NCI-H510A (cell line): ENCODE results near the gene VPS52.
"Not testable (repeated sequence)": the region's sequence is repeated elsewhere in the genome, so short reads cannot be mapped to it uniquely, and the experiment has no call there.

Experiments used
- DNase-seq: peaks from one replicate; lab custom pipeline; 2025; lab: John Stamatoyannopoulos, UW

VPS52 gene

DNA sequence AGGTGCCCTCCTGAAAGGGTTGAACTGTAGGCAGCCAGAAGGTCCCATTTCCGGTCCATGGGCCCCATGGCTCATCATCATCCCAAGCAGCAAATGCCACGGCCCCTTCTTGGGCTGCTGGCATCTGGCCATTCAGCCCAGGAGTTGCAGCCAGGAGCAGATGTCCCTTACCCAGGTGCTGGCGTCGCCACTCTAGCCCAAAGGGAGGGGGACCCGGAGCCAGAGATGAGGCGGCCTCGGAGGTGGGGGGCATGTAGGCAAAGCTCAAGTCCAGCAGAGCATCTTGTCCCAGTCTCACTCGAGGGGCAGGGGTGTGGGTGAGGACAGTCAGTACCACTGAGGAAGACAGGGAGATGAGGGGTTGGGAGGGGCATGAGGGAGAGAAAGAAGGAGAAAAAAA lies 33.4 kb upstream of the VPS52 start:
- no peak for DNase-seq

DNA sequence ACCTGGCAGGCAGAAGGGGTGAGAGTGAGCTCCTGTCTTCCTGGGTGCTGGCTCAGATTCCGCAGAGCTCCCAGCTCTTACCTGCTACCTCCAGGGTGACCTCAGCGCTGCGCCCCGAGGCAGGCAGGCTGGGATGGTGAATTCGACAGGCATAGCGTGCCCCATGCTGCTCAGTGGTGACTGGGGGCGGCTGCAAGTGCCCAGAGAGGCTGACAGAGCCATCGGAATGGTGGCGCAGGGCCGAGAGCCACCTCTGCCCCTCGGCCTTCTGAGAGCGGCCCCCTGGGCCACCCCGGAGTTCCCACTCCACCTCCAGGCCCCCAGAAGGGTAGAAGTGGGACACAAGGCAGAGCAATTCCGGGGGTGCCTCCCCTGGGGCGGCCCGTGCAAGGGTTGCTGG lies 32.5 kb upstream of the VPS52 start:
- no peak for DNase-seq

DNA sequence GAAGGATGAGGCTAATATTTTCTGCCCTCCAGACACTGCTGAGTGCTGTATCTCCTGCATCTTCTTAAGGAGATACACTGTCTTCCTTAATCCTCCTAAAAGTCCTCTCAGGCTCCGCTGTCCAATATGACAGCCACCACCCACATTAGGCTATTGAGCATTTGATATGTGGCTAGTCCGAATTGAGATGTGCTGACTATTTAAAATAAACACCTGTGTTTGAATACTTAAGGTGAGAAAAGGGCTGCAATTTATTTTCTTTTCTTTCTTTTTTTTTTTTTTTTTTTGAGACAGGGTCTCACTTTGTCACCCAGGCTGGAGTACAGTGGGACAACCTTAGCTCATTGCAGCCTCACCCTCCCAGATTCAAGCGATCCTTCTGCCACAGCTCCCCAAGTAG lies 30.2 kb upstream of the VPS52 start:
- no peak for DNase-seq

DNA sequence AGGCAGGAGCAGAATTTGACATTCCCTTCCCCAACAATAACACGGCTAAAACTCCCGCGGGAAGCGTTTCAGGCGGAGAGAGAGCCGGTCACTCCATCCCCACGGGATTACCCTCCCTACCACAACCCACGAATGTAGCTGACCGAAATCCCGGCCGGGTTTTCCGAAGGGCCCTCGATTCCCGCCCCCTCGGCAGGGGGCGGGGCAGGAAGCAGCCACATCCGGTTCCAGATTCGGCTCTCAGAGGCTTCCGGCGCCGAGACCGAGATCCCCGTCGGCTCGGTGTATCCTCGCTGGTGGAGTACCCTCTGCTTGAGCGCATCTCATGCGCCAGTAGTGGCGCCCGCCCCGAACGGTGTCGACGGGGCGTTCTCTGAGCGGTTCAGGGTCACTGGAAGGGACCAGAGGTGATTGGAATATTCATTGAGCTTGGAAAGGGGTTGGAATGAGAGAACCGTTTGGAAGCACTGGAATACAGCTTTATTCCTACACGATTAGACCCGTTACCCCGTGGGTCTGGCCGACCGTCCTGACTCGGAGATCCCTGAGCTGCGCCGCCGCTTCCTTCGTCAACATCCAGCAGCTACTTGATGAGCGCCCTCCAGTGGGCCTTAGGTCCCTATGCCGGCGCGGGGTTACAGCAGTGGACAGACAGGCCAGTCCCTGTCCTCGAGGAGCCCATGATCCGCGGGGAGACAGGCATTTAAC lies 27.7 kb upstream of the VPS52 start:
- DNase-seq = peak; percentile 94

DNA sequence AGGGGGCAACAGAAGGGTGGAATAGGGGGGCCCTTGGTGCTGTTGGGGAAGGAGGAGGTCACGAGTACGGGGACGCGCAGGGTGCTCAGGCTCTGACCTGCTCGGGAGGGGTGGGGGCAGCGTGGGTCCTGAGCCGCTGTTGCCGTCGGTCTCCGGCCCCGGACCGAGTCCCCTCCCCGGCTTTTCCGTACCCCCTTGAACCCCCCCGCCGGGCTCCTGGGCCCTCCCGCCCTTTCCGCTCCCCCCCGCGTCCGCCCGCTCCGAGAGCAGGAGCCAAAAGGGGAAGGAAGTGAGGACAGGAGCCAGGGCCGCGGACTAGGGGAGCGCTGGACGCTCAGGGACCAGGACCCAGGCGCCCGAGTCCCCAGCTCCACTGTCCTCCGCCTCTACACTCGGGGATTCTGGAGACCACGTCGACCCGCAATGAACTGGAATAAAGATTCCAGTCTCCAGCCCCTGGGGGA lies 27.1 kb upstream of the VPS52 start, which contains the start of gene RGL2:
Gene RGL2, minus strand, starts transcription at position 170 of the 464 bp plus-strand sequence. CDS start 332 bp downstream, outside the sequence.
- DNase-seq = peak; percentile 56

DNA sequence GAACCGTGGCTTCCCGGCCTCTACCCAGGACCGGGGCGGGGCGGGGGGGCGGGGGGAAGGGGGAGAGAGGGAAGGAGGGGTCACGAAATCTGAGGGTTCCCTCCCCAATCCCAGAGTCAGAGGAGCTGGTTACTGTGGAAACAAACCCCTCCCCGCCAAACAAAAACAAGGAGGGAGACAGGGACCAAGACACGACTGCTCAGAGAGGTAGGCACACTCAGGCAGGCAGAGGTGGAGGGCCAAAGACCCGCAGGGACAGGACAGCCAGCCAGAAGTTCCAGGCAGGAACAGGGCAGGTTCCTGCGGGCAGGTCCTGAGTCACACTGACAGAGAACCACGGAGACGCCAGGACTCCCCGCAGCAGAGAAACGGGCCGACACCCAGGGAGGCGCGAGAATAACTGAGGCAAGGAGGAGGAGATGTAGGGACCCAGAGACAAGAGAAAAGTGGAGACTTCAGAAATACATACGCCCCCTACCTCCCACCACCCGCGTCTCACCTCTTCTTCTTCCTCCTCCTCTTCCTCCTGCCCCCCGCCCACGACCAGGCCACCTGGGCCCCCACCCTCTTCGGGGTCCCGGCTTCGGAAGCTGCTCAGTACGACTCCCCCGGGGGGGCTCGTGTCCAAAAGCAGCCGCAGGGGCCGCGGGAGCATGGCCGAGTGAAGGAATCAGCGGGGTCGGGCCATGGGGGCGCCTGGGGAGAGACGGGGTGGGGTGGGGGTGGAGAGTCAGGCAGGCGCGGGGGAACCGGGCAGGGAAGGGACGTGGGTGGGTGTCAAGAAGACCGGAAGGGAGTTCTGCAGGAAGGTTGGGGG lies 26.5 kb upstream of the VPS52 start:
- DNase-seq = peak; percentile 57

DNA sequence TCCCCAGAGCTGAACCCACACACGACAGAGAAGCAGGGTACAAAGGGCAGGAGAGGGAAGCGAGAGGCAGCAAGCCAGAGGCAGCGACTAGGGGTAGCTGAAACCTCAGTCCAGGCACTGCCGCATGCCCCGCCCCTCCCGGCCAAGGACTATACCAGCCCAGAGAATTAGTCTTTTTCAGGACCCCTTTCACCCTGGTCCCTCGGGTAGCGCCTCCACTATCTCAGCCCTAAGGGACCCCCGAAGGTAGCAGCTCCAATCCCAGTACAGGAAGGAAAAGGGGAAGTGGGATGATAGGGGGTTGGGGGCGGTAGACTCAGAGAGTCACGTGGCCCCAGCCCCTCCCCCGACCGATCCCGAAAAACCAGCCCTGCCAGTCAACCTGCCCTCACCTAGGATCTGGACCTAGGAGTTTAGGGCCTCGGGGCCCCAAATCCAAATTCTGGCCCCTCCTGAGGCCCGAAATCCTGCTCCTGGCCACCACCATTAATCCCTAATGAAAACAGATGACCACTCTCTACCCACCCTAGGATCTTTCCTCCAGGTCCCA lies 25.8 kb upstream of the VPS52 start:
- DNase-seq = peak; percentile 57

DNA sequence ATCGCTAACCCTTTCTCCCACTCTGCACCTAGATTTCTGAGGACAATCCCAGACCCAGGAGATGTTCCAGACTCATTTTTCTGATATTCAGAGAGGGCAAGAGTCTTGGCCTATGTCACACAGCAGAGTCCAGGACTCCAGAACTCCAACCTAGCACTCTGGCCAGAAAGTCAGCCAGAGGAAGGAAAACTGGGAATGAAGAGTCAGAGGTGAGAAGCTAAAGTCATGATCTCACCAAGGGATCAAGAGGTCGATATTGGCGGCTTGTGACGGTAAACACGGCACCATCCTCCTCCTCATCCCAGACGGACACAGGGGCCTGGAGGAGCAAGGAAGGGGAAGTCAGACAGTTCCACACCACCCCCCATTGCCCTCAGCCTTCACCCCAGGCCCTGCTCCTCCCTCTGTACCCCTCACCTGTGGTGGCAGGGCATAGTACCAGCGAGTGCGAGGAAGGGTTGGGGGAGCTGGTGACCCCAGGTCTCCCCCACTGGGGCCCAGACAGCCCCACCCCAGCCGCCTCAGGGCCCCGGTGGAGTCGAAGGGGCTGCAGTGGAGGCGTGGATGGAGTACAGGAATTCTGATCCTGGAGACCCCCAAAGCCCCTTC lies 25.2 kb upstream of the VPS52 start:
- no peak for DNase-seq

DNA sequence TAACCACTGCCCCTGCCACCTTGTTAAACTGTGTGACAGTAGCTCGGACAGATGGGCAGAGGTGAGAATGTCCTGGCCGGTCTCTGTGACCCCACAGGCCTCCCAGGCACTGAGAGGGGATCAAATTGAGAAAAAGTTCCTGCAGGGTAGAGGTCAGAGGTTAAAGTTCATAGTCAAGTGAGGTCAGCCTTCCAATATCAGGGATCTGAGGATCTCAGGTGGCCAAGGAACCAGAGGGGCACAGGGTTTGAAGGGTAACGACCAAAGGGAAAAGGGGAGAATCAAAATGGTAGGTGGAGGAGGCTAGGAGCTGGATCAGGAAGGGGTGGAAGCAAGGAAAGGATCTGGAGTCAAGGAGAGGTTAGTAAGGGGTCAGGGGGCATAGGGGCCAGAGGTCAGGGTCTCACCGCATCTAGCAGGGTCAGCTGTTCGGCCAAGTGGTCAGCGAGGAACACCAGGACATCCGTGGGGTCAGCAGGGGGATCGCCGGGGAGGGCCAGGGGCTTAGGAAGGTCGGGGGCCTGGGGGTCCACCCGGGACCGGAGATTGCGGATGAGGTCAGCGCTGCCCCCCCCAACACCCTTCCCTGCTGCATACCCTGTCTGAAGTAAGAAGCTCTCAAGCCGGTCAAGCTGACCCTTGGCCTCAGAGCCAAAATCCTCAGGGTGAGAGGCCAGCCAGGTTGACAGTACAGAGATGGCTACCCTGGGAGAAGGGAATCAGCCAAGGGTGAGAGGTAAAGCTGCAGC lies 24.1 kb upstream of the VPS52 start:
- no peak for DNase-seq

DNA sequence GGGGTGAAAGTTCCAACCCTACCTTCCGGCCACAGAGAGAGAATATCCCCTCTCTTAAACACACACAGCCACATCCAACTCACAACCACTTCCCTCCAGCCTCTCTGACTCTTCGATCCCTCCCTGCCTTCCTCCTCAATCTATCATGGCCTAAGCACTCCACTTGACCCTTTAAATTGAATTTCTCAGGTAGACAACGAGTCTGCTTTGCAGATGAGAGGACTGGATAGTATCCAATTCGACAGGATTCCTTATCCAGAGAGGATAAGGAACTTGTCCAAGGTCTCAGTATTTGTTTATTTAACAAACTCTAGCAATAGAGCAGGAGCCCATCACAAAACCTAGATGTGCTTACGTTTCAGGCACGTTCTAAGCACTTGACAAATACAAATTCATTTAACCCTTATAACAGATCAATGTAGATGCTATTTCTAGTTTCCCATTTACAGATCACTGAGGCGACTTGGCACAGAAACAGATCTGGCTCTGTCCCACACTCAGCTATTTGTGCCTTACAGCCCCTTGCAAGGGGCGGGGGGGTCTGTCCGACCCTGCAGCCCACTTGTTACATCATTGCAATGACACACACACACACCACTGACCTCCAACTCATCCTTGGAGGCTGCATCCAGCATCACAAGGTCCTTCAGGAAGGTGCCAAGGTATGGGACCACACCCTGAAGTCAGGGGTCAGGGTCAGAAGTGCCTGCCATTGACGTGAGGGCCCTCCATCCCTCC lies 22.6 kb upstream of the VPS52 start:
- DNase-seq = no peak

DNA sequence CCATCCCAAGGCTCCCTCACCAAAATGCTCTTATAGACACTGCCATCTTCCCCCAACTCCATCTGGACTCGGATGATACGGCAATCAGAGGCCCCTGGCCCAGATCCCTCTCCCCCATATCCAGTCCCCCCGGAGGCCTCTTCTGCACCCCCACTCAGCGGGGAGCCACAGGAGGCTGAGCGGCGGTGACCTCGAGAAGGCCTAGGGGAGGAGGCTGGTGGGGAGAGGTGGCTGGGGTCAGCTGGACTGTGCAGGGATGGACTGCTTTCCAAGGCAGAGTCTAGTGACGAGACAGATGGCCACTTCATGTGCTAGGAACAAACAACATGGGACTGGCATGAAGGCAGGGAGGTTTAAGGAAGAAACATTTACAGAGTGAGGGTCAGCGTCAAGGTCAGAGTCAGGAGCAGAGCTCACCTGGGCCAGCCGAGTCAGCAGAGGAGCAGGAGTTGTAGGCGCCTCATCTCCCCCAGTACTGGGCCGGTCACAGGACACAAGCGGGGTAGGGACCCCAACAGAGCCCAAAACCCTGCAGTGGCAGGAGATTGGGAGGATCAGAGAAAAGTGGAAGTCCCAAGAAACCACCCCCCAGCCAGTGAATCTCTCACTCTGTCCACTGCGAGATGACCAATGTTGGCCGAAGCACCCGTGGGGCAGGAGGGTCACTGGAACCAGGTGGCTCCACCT lies 21.5 kb upstream of the VPS52 start:
- no peak for DNase-seq

DNA sequence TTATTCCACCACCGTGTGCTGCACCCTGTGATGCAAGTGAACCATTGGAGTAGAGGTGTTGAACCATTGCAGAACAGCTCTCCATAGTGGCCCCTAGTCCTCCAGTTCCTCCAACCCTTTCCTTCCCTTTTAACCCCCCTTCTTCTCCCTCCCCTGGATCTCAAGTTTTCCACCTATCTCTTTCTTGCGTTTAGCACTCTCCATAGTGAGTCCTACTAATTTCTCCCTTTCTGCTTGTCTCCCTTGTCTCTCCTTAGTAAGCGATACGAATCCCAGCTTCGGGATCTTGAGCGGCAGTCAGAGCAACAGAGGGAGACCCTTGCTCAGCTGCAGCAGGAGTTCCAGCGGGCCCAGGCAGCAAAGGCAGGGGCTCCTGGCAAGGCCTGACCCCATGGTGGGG lies 18.8 kb upstream of the VPS52 start:
- no peak for DNase-seq

DNA sequence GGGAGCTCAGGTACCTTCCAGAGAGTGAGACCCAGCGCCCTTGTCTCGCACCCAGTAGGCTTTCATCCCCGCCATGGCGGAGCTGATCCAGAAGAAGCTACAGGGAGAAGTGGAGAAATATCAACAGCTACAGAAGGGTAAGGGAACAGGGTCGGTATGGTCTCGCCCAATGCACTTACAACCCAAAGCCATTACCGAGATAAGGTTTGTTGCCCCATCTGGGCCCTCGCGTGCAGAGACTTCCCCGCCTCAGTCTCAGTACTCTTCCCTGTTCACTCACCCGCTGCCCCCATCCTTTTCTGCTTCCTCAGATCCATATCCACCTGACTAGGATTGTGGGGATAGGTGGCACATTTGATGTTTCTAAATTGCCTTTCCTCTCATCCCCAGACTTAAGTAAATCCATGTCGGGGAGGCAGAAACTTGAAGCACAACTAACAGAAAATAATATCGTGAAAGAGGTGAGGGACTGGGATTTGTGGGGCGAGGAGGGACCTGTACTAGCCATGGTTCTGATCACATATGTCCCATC lies 18.2 kb upstream of the VPS52 start:
- no peak for DNase-seq

DNA sequence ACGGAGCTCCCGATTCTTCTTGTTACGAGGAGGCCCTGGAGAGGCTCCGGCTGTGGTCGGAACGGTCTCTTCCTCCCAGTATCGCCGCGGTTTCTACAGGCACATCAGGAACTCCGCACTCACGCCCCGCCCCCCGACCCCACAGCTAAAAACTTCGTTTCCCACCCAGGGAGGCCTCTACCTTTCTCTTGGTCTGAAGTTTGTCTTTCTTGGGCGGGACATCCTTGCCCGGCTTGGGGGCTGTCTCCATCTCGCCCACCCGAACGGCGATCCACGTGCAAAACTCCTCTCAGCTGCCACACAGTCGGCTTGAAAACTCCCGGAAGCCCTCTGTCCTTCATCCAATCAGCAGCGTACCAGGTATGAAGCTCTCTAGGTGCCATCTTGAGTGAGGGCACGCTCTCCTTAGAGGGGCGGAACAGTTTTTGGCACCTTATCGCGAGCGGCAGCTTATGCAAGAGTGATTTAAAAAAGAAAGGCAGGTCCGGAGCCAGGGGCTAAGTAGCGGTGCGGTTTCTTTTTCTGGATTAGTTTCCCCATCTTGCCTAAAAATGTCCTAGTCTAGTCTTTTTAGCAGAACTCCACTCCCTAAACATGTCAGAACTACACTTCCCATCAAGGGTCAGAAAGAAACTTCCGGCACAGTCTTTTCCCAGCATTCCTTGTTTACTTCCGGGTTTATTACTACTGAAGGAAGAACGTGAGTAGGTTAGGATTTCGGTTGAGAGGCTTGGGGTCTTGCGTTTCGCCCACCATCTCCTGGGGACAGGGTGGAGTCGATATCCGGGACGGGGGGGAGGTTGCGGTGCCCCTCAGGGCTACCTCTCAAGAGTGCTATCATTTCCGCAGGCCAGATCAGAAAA lies 17.5 kb upstream of the VPS52 start, which contains the start of the genes PFDN6 and WDR46:
Gene PFDN6, plus strand, starts transcription at position 681 of the 863 bp plus-strand sequence. CDS start 256 bp downstream, outside the sequence.
Gene WDR46, minus strand, starts transcription at position 319 of the 863 bp plus-strand sequence. Its CDS starts 69 bp downstream, at position 250.
- DNase-seq = peak; percentile 85

DNA sequence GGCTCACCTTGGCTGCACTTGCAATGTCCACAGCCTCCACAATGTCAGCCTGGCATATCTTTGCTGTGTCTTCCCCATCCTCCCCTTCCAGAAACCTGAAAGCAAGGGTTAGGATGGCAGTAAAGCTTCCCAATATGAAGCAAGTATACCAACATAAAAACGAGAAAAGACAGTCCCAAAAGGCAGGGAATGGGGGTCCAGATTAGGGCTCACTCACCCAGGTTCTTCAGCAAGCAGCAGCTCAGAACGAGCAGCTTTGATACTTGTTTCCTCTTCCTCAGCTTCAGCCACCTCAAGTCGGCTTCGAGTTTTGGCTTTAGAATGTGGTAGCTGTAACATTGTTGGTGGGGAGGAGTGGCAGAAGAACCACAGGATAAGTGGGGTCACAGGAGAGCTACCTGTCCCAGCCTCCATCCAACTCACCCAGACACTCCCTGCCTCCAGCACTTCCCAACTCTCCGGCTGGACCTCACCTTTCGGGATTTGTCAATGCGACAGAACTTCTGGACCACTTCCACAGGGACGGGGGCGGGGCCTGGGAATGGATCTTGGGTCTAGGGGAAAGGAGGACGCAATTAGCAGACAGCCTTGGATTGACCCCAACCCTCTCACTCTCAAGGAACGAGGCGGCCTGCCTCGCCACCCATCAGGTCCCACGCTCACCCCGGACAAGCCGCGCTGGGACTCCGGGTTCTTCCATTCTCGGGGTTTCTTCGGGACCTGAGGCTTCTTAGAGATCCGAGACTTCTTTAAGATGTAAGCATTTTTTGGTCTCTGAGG lies 16.7 kb upstream of the VPS52 start:
- DNase-seq = no peak

DNA sequence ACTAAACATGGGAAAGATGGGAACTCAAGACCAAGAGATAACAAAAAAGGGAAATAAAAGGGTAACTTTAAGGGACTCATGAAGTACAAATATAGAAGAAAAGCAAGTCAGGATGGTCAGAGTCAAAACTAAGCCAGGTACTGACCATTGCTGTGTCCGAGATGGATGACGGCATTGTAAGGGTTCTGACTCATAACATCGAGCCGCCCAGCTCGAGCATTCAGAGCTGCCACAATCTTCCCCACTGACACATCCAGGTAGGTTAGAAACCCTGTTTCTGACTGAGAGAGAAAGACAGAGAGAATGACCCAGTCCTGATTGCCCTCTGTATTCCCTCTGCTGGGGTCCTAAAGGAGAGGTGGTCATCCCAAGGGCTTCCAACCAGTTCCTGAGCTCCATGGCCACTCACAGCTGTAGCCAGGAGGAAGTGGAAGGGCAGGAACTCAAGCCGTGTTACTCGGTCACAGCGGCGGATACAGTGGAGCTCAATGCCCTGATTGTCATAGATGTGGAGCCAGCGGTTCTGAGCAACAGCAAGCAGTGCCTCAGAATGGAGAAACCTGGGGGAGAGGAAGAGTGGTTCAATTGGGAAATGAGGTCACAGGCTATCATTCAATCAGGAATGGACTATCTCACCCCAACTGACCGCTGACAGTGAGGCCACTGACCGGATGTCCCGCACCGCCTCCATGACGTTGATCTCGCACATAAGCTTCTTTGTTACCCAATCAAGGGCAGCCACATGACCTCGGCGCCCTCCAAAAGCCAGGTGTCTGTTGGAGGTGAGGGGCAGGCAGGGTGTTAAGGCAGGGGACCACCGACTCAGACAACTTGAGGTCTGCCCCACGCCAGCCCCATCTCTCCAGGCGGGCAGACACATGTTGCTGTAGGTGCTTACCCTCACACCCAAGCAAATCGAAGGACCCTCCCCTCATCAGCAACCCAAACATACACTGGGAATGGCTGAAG lies 15.6 kb upstream of the VPS52 start:
- no peak for DNase-seq

DNA sequence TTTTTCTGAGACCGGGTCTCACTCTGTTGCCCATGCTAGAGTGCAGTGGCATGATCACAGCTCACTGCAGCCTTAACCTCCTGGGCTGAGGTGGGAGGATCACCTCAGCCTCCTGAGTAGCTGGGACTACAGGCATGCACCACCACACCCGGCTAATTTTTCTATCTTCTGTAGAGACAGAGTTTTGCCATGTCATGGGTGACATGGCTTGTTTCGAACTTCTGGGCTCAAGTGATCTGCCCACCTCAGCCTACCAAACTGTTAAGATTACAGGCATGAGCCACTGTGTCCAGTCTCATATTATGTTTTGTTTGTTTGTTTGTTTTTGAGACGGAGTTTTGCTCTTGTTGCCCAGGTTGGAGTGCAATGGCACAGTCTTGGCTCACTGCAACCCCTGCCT lies 13.5 kb upstream of the VPS52 start:
- DNase-seq = not testable (repeated sequence)
